ENCODE results near the gene OS9.

GRCh38 chr12:57707250-57707649, 13.3 kb downstream of the OS9 start:
- no peak for TF ChIP-seq CTCF (conservative IDR thresholded peaks at IDR 0.05)
- no peak for TF ChIP-seq ZFX (IDR thresholded peaks at IDR 0.05)
